Activated naive CD4-positive, alpha-beta T cell treated with anti-CD3 and anti-CD28 coated beads, Interleukin-2, amount 50 U/mL, for 24 hours (primary cell): Measurements from ENCODE around the gene SNTA1.
A peak's percentile ranks its signal among the peaks of the same experiment; 100 is the strongest.
"Not testable (repeated sequence)": the region's sequence is repeated elsewhere in the genome, so short reads cannot be mapped to it uniquely, and the experiment has no call there.

Source experiments
- H3K27ac Mint-ChIP-seq: one replicate; pipeline ENCODE4 v1.8.0; 2021; ENCODE audit warnings: mild to moderate bottlenecking, mixed read lengths
- H3K27me3 Mint-ChIP-seq: one replicate; pipeline ENCODE4 v1.8.0; 2021; ENCODE audit warnings: mixed read lengths
- H3K36me3 Mint-ChIP-seq: one replicate; pipeline ENCODE4 v1.8.0; 2021; ENCODE audit warnings: mixed read lengths
- H3K4me1 Mint-ChIP-seq: one replicate; pipeline ENCODE4 v1.8.0; 2021; ENCODE audit warnings: mixed read lengths
- H3K4me3 Mint-ChIP-seq: one replicate; pipeline ENCODE4 v1.8.0; 2021; ENCODE audit warnings: mild to moderate bottlenecking, mixed read lengths
- H3K9me3 Mint-ChIP-seq: one replicate; pipeline ENCODE4 v1.8.0; 2021; ENCODE audit warnings: mixed read lengths

Gene SNTA1

GRCh38 chr20:33443006-33443511 is 504 bp downstream of the SNTA1 start:
- peaks cover 21% of the 10 kb centered on the region for H3K4me1 Mint-ChIP-seq
- peak overlapping the region; percentile 75 for H3K4me3 Mint-ChIP-seq
- H3K27me3 Mint-ChIP-seq, result no peaks in the 10 kb centered on the region
- H3K27ac Mint-ChIP-seq, result no peak overlapping the region
- no peaks in the 10 kb centered on the region for H3K36me3 Mint-ChIP-seq
- no peaks in the 10 kb centered on the region for H3K9me3 Mint-ChIP-seq

GRCh38 chr20:33442136-33443005 is 1.2 kb downstream of the SNTA1 start:
- peaks cover 21% of the 10 kb centered on the region for H3K4me1 Mint-ChIP-seq
- no peaks in the 10 kb centered on the region for H3K27me3 Mint-ChIP-seq
- no peaks in the 10 kb centered on the region for H3K9me3 Mint-ChIP-seq
- no peak overlapping the region for H3K27ac Mint-ChIP-seq
- H3K4me3 Mint-ChIP-seq, result peak overlapping the region; percentile 75
- H3K36me3 Mint-ChIP-seq, result no peaks in the 10 kb centered on the region

- Mint-ChIP-seq H3K27ac (no peak overlapping the region), H3K27me3 (no peaks in the 10 kb centered on the region), H3K9me3 (no peaks in the 10 kb centered on the region), H3K4me1 (peaks cover 21% of the 10 kb centered on the region), H3K4me3 (no peak overlapping the region), H3K36me3 (no peaks in the 10 kb centered on the region)
These were observed 2.2 kb downstream of the SNTA1 start for GRCh38 chr20:33441142-33441955.

- H3K4me1 Mint-ChIP-seq, result peaks cover 18% of the 10 kb centered on the region
- H3K9me3 Mint-ChIP-seq, H3K36me3 Mint-ChIP-seq, H3K4me3 Mint-ChIP-seq, H3K27ac Mint-ChIP-seq, H3K27me3 Mint-ChIP-seq: not testable (repeated sequence)
These were observed 3.0 kb downstream of the SNTA1 start for GRCh38 chr20:33440562-33440961.

- Mint-ChIP-seq H3K36me3 (peaks cover 2% of the 10 kb centered on the region), H3K27ac (no peak overlapping the region), H3K4me3 (no peak overlapping the region), H3K9me3 (no peaks in the 10 kb centered on the region), H3K27me3 (no peaks in the 10 kb centered on the region), H3K4me1 (peaks cover 4% of the 10 kb centered on the region)
These were observed 5.1 kb downstream of the SNTA1 start for GRCh38 chr20:33438481-33438880.

GRCh38 chr20:33437141-33437911 is 6.2 kb downstream of the SNTA1 start:
- no peaks in the 10 kb centered on the region for H3K9me3 Mint-ChIP-seq
- no peak overlapping the region for H3K27ac Mint-ChIP-seq
- H3K4me1 Mint-ChIP-seq, result peaks cover 2% of the 10 kb centered on the region
- no peak overlapping the region for H3K4me3 Mint-ChIP-seq
- no peaks in the 10 kb centered on the region for H3K27me3 Mint-ChIP-seq
- H3K36me3 Mint-ChIP-seq, result peaks cover 2% of the 10 kb centered on the region

GRCh38 chr20:33434434-33434833 is 9.1 kb downstream of the SNTA1 start:
- Mint-ChIP-seq H3K27me3 (no peaks in the 10 kb centered on the region), H3K36me3 (peaks cover 2% of the 10 kb centered on the region), H3K27ac (no peak overlapping the region)

GRCh38 chr20:33433465-33434234 is 9.9 kb downstream of the SNTA1 start:
- no peaks in the 10 kb centered on the region for H3K27me3 Mint-ChIP-seq
- H3K4me1 Mint-ChIP-seq, result no peaks in the 10 kb centered on the region
- peaks cover 2% of the 10 kb centered on the region for H3K36me3 Mint-ChIP-seq
- H3K9me3 Mint-ChIP-seq, result no peaks in the 10 kb centered on the region
- H3K27ac Mint-ChIP-seq, result no peak overlapping the region
- no peak overlapping the region for H3K4me3 Mint-ChIP-seq

More at GRCh38 chr20:33434434-33434833, 9.1 kb downstream of the SNTA1 start:
- Mint-ChIP-seq H3K9me3 (no peaks in the 10 kb centered on the region), H3K4me1 (no peaks in the 10 kb centered on the region), H3K4me3 (no peak overlapping the region)

GRCh38 chr20:33431797-33432381 is 11.7 kb downstream of the SNTA1 start:
- H3K27me3 Mint-ChIP-seq, result no peaks in the 10 kb centered on the region
- H3K27ac Mint-ChIP-seq, result no peak overlapping the region
- no peaks in the 10 kb centered on the region for H3K4me1 Mint-ChIP-seq
- no peaks in the 10 kb centered on the region for H3K9me3 Mint-ChIP-seq
- H3K4me3 Mint-ChIP-seq, result no peak overlapping the region
- H3K36me3 Mint-ChIP-seq, result peaks cover 2% of the 10 kb centered on the region

- not testable (repeated sequence) for H3K27ac Mint-ChIP-seq, H3K4me3 Mint-ChIP-seq, H3K27me3 Mint-ChIP-seq, H3K36me3 Mint-ChIP-seq, H3K4me1 Mint-ChIP-seq, H3K9me3 Mint-ChIP-seq
These were observed 19.7 kb downstream of the SNTA1 start for GRCh38 chr20:33423875-33424274.

GRCh38 chr20:33423141-33423834 is 20.3 kb downstream of the SNTA1 start:
- H3K27me3 Mint-ChIP-seq, result no peaks in the 10 kb centered on the region
- H3K27ac Mint-ChIP-seq, result no peak overlapping the region
- no peaks in the 10 kb centered on the region for H3K36me3 Mint-ChIP-seq
- H3K4me1 Mint-ChIP-seq, result no peaks in the 10 kb centered on the region
- H3K4me3 Mint-ChIP-seq, result no peak overlapping the region
- no peaks in the 10 kb centered on the region for H3K9me3 Mint-ChIP-seq

- Mint-ChIP-seq H3K4me1 (no peaks in the 10 kb centered on the region), H3K4me3 (no peak overlapping the region), H3K36me3 (no peaks in the 10 kb centered on the region), H3K27ac (no peak overlapping the region), H3K9me3 (no peaks in the 10 kb centered on the region), H3K27me3 (no peaks in the 10 kb centered on the region)
These were observed 24.2 kb downstream of the SNTA1 start for GRCh38 chr20:33419140-33419974.

- H3K9me3 Mint-ChIP-seq, result no peaks in the 10 kb centered on the region
- no peaks in the 10 kb centered on the region for H3K4me1 Mint-ChIP-seq
- no peaks in the 10 kb centered on the region for H3K27me3 Mint-ChIP-seq
- no peak overlapping the region for H3K27ac Mint-ChIP-seq
- no peaks in the 10 kb centered on the region for H3K36me3 Mint-ChIP-seq
- no peak overlapping the region for H3K4me3 Mint-ChIP-seq
These were observed 25.5 kb downstream of the SNTA1 start for GRCh38 chr20:33418033-33418432.
